ENCODE results near the gene DFFB.

DNA sequence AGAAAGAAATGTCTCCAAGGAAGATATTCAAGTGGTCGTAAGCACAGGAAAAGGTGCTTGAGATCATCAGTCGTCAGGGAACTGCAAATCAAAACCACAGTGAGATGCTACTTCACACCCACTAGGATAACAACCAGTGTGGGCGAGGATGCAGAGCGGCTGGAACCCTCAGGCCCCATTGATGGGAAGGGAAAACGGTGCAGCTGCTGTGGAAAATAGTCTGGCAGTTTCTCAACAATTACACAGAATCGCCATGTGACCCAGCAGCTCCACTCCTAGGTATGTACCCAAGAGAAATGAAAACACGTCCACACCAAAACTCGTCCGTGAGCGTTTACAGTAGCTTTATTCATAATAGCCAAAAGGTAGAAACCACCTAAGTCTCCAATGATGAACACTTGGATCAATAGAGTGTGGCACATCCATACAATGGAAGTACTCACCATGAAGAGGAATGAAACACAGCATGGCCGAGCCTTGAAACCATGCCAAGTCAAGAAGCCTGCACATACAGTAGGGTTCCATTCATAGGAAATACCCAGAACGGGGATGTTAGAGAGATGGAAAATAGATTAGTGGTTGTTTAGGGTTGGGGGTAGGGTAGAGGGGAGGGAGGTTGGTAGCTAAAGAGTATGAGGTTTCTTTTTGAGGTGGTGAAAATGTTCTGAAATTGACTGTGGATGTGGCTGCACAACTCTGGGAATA lies 6.1 kb downstream of the DFFB start:
- TF ChIP-seq CTCF (conservative IDR thresholded peaks at IDR 0.05; ENCODE audit: low read length) (no peak), EZH2phosphoT487 (IDR thresholded peaks at IDR 0.05; ENCODE audit: borderline replicate concordance) (no peak)
